Vagina (tissue), 2 donors: ENCODE results near the gene CHST10.

ENCODE experiments used
- POLR2A ChIP-seq, 2 donors: fragments of 450-650 bp; IDR thresholded peaks; one replicate each; pipeline ENCODE4 v1.6.1; 2017; ENCODE audit warnings: antibody characterized with exemption in 2 of 2, mild to moderate bottlenecking in 2 of 2, moderate library complexity in 2 of 2
- TF ChIP-seq, protein P1 (sequence below), 3 experiments: fragments of 450-650 bp in 2 of 3; fragments of 200-600 bp in 1 of 3; sonication (generic) in 1 of 3; IDR thresholded peaks; one replicate each; pipeline ENCODE4 v1.5.1; 2017 to 2019; ENCODE audit warnings: antibody characterized with exemption in 3 of 3, mild to moderate bottlenecking in 2 of 3, moderate library complexity in 2 of 3

DNA sequence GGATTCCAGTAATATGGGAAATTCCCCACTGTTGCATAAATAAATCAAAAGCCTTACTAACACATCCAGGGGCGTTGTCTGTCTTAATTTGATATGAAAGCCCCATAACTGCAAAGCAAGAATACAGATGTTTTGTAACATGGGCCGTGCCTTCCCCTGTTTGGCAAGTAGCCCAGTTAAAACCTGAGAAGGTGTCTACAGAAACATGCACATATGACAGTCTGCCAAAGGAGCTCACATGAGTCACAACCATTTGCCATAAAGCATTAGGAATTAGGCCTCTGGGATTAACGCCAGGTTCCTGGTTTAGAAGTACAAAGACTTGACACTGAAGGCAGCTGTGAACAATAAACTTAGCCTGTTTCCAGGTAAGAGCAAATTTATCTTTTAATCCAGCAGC, 52.0 kb downstream of the CHST10 start:
- TF ChIP-seq POLR2A (IDR thresholded peaks at IDR 0.05), result no peak
- TF ChIP-seq, protein P1, sequence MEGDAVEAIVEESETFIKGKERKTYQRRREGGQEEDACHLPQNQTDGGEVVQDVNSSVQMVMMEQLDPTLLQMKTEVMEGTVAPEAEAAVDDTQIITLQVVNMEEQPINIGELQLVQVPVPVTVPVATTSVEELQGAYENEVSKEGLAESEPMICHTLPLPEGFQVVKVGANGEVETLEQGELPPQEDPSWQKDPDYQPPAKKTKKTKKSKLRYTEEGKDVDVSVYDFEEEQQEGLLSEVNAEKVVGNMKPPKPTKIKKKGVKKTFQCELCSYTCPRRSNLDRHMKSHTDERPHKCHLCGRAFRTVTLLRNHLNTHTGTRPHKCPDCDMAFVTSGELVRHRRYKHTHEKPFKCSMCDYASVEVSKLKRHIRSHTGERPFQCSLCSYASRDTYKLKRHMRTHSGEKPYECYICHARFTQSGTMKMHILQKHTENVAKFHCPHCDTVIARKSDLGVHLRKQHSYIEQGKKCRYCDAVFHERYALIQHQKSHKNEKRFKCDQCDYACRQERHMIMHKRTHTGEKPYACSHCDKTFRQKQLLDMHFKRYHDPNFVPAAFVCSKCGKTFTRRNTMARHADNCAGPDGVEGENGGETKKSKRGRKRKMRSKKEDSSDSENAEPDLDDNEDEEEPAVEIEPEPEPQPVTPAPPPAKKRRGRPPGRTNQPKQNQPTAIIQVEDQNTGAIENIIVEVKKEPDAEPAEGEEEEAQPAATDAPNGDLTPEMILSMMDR (IDR thresholded peaks at IDR 0.05), result no peak
